HEK293T (cell line): Measurements from ENCODE around the gene TNFSF12.
A peak's percentile ranks its signal among the peaks of the same experiment; 100 is the strongest.

ENCODE experiments used
- BHLHE40 ChIP-seq: fragments of 450-650 bp; IDR thresholded peaks from 2 replicates; pipeline ENCODE4 v1.6.1; 2016; ENCODE audit warnings: mild to moderate bottlenecking, moderate library complexity, borderline replicate concordance
- CTBP1 ChIP-seq: fragments of 450-650 bp; IDR thresholded peaks from 2 replicates; pipeline ENCODE4 v1.6.1; 2016; ENCODE audit warnings: borderline replicate concordance
- ELF4 ChIP-seq: fragments of 450-650 bp; IDR thresholded peaks from 2 replicates; pipeline ENCODE4 v1.6.1; 2017; ENCODE audit warnings: antibody characterized with exemption
- FOXA1 ChIP-seq: fragments of 450-650 bp; IDR thresholded peaks from 2 replicates; pipeline ENCODE4 v1.6.1; 2016; ENCODE audit warnings: mild to moderate bottlenecking
- FOXK2 ChIP-seq: fragments of 450-650 bp; IDR thresholded peaks from 2 replicates; pipeline ENCODE4 v1.6.1; 2016; ENCODE audit warnings: mild to moderate bottlenecking
- FOXM1 ChIP-seq: fragments of 450-650 bp; IDR thresholded peaks from 2 replicates; pipeline ENCODE4 v1.6.1; 2017; ENCODE audit warnings: mild to moderate bottlenecking, borderline replicate concordance
- HDGF ChIP-seq: fragments of 450-650 bp; IDR thresholded peaks from 2 replicates; pipeline ENCODE4 v1.6.1; 2017; ENCODE audit warnings: antibody characterized with exemption, borderline replicate concordance
- L3MBTL2 ChIP-seq: fragments of 450-650 bp; conservative IDR thresholded peaks from 2 replicates; pipeline ENCODE4 v1.6.1; 2016; ENCODE audit warnings: mild to moderate bottlenecking
- LEF1 ChIP-seq: fragments of 450-650 bp; IDR thresholded peaks from 2 replicates; pipeline ENCODE4 v1.6.1; 2017; ENCODE audit warnings: mild to moderate bottlenecking, borderline replicate concordance
- NFRKB ChIP-seq: fragments of 450-650 bp; IDR thresholded peaks from 2 replicates; pipeline ENCODE4 v1.6.1; 2016; ENCODE audit warnings: mild to moderate bottlenecking, moderate library complexity
- SP1 ChIP-seq: fragments of 450-650 bp; IDR thresholded peaks from 2 replicates; pipeline ENCODE4 v1.6.1; 2017
- TARDBP ChIP-seq: fragments of 450-650 bp; IDR thresholded peaks from 2 replicates; pipeline ENCODE4 v1.6.1; 2016
- TF ChIP-seq, protein P1 (sequence below): fragments of 450-650 bp; IDR thresholded peaks from 2 replicates; pipeline ENCODE4 v1.6.1; 2016

DNA sequence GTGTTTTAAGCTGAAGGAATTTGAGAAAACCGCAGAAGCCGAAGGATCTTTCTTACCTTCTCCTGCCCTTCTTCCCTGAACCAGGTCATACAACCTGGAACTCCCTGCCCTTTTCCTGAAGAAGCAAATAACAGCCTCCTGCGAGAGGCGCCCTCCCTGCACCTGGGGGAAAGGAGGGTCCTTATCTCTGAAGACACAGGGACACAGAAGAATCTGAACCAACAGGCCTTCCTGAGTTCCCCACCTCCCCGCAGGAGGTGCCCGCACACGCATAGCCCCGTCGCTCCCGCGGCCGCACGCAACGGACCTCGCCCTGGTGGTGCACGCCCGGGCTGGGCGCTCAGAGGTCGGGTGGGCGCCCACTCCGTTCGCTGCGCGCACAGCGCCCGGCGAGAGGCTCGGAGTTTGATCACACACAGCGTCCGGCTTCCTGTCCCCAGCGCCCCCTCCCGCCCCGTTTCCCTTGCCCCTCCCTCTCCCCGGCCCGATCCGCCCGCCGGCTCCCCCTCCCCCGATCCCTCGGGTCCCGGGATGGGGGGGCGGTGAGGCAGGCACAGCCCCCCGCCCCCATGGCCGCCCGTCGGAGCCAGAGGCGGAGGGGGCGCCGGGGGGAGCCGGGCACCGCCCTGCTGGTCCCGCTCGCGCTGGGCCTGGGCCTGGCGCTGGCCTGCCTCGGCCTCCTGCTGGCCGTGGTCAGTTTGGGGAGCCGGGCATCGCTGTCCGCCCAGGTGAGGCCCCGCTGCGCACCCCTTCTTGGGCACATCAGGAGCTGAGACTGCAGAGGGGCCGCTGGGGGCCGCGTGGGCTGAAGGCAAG is at the start of gene TNFSF12:
- TF ChIP-seq HDGF (no peak), SP1 (no peak), ELF4 (no peak), FOXM1 (no peak), CTBP1 (no peak), FOXA1 (no peak), TARDBP (no peak), L3MBTL2 (peak; percentile 25; the same call in 1 of the 2 replicates), NFRKB (no peak), BHLHE40 (no peak), LEF1 (no peak), FOXK2 (no peak)
- TF ChIP-seq, protein P1, sequence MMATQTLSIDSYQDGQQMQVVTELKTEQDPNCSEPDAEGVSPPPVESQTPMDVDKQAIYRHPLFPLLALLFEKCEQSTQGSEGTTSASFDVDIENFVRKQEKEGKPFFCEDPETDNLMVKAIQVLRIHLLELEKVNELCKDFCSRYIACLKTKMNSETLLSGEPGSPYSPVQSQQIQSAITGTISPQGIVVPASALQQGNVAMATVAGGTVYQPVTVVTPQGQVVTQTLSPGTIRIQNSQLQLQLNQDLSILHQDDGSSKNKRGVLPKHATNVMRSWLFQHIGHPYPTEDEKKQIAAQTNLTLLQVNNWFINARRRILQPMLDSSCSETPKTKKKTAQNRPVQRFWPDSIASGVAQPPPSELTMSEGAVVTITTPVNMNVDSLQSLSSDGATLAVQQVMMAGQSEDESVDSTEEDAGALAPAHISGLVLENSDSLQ: no peak
